ENCODE measurements around the gene RNF181. TPM values are rescaled to one million over a fixed set of nuclear protein-coding genes. Genes with fewer than 3 reads are reported as not detected.

RNF181 gene
- total RNA-seq, 1 donor from 2014 or later = 89.2 TPM

DNA sequence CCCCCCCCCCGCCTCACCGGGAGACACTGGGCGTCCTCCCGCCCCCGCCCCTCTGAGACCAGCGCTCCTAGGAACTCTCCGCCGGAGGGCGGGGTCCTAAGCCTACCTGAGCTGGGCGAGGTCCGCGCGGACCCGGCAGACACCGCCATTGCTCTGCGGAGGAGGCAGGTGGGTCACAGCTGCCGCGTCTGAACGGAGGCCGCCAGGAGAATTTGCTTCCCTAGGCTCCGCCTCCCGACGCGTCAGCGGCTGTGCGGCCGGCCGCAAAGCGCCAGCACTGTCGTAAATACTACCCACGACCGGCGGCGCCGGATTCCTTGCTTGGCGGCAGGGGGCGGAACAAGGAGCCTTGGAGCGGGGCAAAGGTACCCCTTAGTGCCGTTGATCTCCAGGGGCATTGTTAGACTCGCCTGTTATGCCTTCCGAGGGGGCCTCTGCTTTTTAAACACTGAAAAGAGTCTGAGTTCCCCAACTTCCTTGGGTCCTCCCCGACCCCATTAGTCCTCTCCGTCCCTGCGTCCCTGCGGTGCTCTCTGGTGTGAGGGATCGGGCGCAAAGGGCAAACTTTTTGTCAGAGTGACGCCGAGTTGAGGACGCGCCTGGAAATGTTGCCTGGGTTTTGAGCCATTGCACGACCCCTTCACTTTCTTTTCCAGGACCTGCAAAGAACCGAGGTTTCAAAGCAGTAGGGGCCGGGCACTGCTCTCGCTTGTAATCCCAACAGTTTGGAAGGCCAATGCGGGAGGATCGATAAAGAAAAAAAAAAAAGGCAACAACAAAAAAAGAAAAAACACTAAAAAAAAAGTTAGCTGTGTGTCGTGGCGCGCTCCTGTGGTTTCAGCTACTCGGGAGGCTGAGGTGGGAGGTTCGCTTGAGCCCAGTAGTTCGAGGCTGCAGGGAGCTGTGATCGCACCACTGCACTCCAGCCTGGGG, 34.0 kb upstream of the RNF181 start, which contains the start of gene GGCX:
Gene GGCX (minus strand): TSS at position 214 of the 933 bp plus-strand sequence. CDS start 65 bp downstream, at position 149.
- Histone ChIP-seq H3K4me1 (peaks cover 35% of the 10 kb centered on the region), H3K9me3 (replicated peaks) (no peaks in the 10 kb centered on the region), H3K27ac (replicated peaks) (peak within 1 kb of the TSS; percentile 95), H3K36me3 (peaks cover 22% of the 10 kb centered on the region), H3K4me3 (peak within 1 kb of the TSS; percentile 83), H3K27me3 (ENCODE audit: low read depth) (no peaks in the 10 kb centered on the region)
- peak; percentile 96 for DNase-seq
- intact Hi-C loops (cut with micrococcal nuclease) = no loop called here
- TF ChIP-seq CTCF (IDR thresholded peaks at IDR 0.05; ENCODE audit: borderline replicate concordance) = no peak

- no peak for DNase-seq
- no peak overlapping the region for H3K4me3 ChIP-seq
- H3K27me3 ChIP-seq (ENCODE audit: low read depth) = no peaks in the 10 kb centered on the region
- no peak for TF ChIP-seq CTCF (IDR thresholded peaks at IDR 0.05; ENCODE audit: borderline replicate concordance)
- H3K9me3 ChIP-seq (replicated peaks) = no peaks in the 10 kb centered on the region
- intact Hi-C loops (cut with micrococcal nuclease) = no loop called here
- H3K36me3 ChIP-seq = no peaks in the 10 kb centered on the region
- H3K27ac ChIP-seq (replicated peaks) = no peak overlapping the region
- H3K4me1 ChIP-seq = peaks cover 31% of the 10 kb centered on the region
Observed at GRCh38 chr2:85564144-85564563, 31.4 kb upstream of the RNF181 start.

GRCh38 chr2:85566265-85566664, 29.3 kb upstream of the RNF181 start:
- intact Hi-C loops (cut with micrococcal nuclease) = no loop called here
- Histone ChIP-seq H3K4me3 (no peak overlapping the region), H3K4me1 (peaks cover 10% of the 10 kb centered on the region), H3K27ac (replicated peaks) (no peak overlapping the region), H3K9me3 (replicated peaks) (no peaks in the 10 kb centered on the region), H3K27me3 (ENCODE audit: low read depth) (no peaks in the 10 kb centered on the region), H3K36me3 (no peaks in the 10 kb centered on the region)
- TF ChIP-seq CTCF (IDR thresholded peaks at IDR 0.05; ENCODE audit: borderline replicate concordance) = no peak
- DNase-seq = no peak

DNA sequence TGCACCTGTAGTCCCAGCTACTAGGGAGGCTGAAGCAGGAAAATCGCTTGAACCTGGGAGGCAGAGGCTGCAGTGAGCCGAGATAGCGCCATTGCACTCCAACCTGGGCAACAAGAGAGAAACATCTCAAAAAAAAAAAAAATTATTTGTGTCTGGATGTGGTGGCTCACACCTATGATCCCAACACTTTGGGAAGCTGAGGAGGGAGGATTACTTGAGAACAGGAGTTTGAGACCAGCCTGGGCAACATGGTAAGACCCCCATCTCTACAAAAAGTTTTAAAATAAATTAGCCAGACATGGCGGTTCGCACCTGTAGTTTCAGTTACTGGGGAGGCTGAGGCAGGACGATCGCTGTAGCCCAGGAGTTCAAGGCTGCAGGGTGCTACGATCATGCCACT, 19.8 kb upstream of the RNF181 start:
- DNase-seq = no peak
- H3K27ac ChIP-seq (replicated peaks) = no peak overlapping the region
- intact Hi-C loops (cut with micrococcal nuclease) = no loop called here
- no peak for TF ChIP-seq CTCF (IDR thresholded peaks at IDR 0.05; ENCODE audit: borderline replicate concordance)
- peaks cover 26% of the 10 kb centered on the region for H3K4me1 ChIP-seq
- H3K27me3 ChIP-seq (ENCODE audit: low read depth) = no peaks in the 10 kb centered on the region
- H3K4me3 ChIP-seq = no peak overlapping the region
- H3K36me3 ChIP-seq = no peaks in the 10 kb centered on the region
- no peaks in the 10 kb centered on the region for H3K9me3 ChIP-seq (replicated peaks)

DNA sequence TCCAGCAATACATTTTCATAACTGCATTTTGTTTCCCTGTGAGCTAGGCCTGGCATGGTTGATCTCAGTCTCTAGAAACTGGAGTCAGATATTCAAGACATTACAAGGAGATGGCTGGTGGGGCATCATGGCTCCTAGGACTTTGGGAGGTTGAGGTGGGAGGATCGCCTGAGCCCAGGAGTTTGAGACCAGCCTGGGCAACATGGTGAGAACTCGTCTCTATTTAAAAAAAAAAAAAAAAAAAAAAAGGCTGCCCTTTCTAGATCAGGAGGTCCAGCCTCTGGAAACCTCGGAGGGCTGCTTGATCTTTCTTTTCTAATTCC, 18.5 kb upstream of the RNF181 start:
- intact Hi-C loops (cut with micrococcal nuclease) = no loop called here
- peak overlapping the region; percentile 72 for H3K27ac ChIP-seq (replicated peaks)
- no peak for DNase-seq
- TF ChIP-seq CTCF (IDR thresholded peaks at IDR 0.05; ENCODE audit: borderline replicate concordance) = no peak
- peaks cover 26% of the 10 kb centered on the region for H3K4me1 ChIP-seq
- no peaks in the 10 kb centered on the region for H3K9me3 ChIP-seq (replicated peaks)
- H3K36me3 ChIP-seq = no peaks in the 10 kb centered on the region
- no peaks in the 10 kb centered on the region for H3K27me3 ChIP-seq (ENCODE audit: low read depth)
- peak overlapping the region; percentile 47 for H3K4me3 ChIP-seq
